H9 (cell line): Measurements from ENCODE around the gene CHCHD3. TPM values are rescaled to one million over a fixed set of nuclear protein-coding genes. Genes with fewer than 3 reads are reported as not detected.
"Not testable (repeated sequence)": the region's sequence is repeated elsewhere in the genome, so short reads cannot be mapped to it uniquely, and the experiment has no call there.

Experiments used
- DNase-seq: peaks from one replicate; pipeline ENCODE4 v3.0.0-alpha.2; 2017
- H2AFZ ChIP-seq: one replicate; pipeline ENCODE4 v1.6.1; 2013; ENCODE audit warnings: mild to moderate bottlenecking, low read length, control low read depth, moderate library complexity
- H2AK5ac ChIP-seq: 2 replicates; pipeline ENCODE4 v1.6.1; 2013; ENCODE audit warnings: low read length, control low read depth, mixed read lengths; ENCODE audit not compliant: insufficient read length
- H2BK120ac ChIP-seq: one replicate; pipeline ENCODE4 v1.6.1; 2013; ENCODE audit warnings: low read depth, mild to moderate bottlenecking, low read length, control low read depth, inconsistent platforms; ENCODE audit not compliant: poor library complexity, severe bottlenecking
- H2BK12ac ChIP-seq: 2 replicates; pipeline ENCODE4 v1.6.1; 2013; ENCODE audit warnings: low read length, control low read depth, mixed read lengths, low read depth; ENCODE audit not compliant: insufficient read length
- H2BK15ac ChIP-seq: 2 replicates; pipeline ENCODE4 v1.6.1; 2013; ENCODE audit warnings: low read depth, low read length, control low read depth
- H2BK20ac ChIP-seq: one replicate; pipeline ENCODE4 v1.6.1; 2013; ENCODE audit warnings: low read depth, mild to moderate bottlenecking, low read length, control low read depth, inconsistent platforms; ENCODE audit not compliant: poor library complexity, severe bottlenecking
- H2BK5ac ChIP-seq: 2 replicates; pipeline ENCODE4 v1.6.1; 2013; ENCODE audit warnings: low read length, control low read depth, mixed read lengths; ENCODE audit not compliant: insufficient read length
- H3K14ac ChIP-seq: 2 replicates; pipeline ENCODE4 v1.6.1; 2013; ENCODE audit warnings: low read length, control low read depth; ENCODE audit not compliant: insufficient read depth
- H3K18ac ChIP-seq: 2 replicates; pipeline ENCODE4 v1.6.1; 2013; ENCODE audit warnings: low read depth, mild to moderate bottlenecking, mixed read lengths, low read length, control low read depth; ENCODE audit not compliant: insufficient read length
- H3K23ac ChIP-seq: 2 replicates; pipeline ENCODE4 v1.6.1; 2013; ENCODE audit warnings: low read length, control low read depth, mixed read lengths, low read depth; ENCODE audit not compliant: insufficient read length
- H3K23me2 ChIP-seq: 2 replicates; pipeline ENCODE4 v1.6.1; 2013; ENCODE audit warnings: low read depth, mild to moderate bottlenecking, mixed read lengths, low read length, control low read depth; ENCODE audit not compliant: insufficient read length, poor library complexity, severe bottlenecking
- H3K27ac ChIP-seq: 2 replicates; pipeline ENCODE4 v1.5.1; 2013; ENCODE audit warnings: low read length, control low read depth, mixed read lengths, low read depth; ENCODE audit not compliant: insufficient read length
- H3K27me3 ChIP-seq: 2 replicates; pipeline ENCODE4 v1.6.1; 2013; ENCODE audit warnings: low read length, control low read depth, inconsistent platforms; ENCODE audit not compliant: insufficient read depth
- H3K4ac ChIP-seq: 2 replicates; pipeline ENCODE4 v1.6.1; 2013; ENCODE audit warnings: low read depth, mild to moderate bottlenecking, control low read depth, inconsistent platforms, low read length, moderate library complexity
- H3K4me1 ChIP-seq: 2 replicates; pipeline ENCODE4 v1.6.1; 2013; ENCODE audit warnings: low read length, control low read depth, inconsistent platforms; ENCODE audit not compliant: insufficient read depth
- H3K4me2 ChIP-seq: 2 replicates; pipeline ENCODE4 v1.6.1; 2013; ENCODE audit warnings: low read length, control low read depth, mixed read lengths; ENCODE audit not compliant: insufficient read length, insufficient read depth
- H3K56ac ChIP-seq: 2 replicates; pipeline ENCODE4 v1.6.1; 2013; ENCODE audit warnings: low read depth, mild to moderate bottlenecking, mixed read lengths, low read length, control low read depth; ENCODE audit not compliant: insufficient read length
- H3K79me1 ChIP-seq: 2 replicates; pipeline ENCODE4 v1.6.1; 2013; ENCODE audit warnings: low read depth, mild to moderate bottlenecking, moderate library complexity, low read length, control low read depth, inconsistent platforms; ENCODE audit not compliant: insufficient read depth, poor library complexity, severe bottlenecking
- H3K79me2 ChIP-seq: 2 replicates; pipeline ENCODE4 v1.6.1; 2013; ENCODE audit warnings: low read length, control low read depth, inconsistent platforms; ENCODE audit not compliant: insufficient read depth
- H3K9ac ChIP-seq: 2 replicates; pipeline ENCODE4 v1.6.1; 2013; ENCODE audit warnings: low read length, control low read depth, mixed read lengths; ENCODE audit not compliant: insufficient read length; ENCODE audit errors: extremely low read depth
- H3K9me3 ChIP-seq: one replicate; pipeline ENCODE4 v1.6.1; 2013; ENCODE audit warnings: low read depth, low read length, inconsistent platforms; ENCODE audit not compliant: control insufficient read depth
- H3T11ph ChIP-seq: one replicate; pipeline ENCODE4 v1.6.1; 2013; ENCODE audit warnings: mild to moderate bottlenecking, low read length, control low read depth, inconsistent platforms
- H4K20me1 ChIP-seq: one replicate; pipeline ENCODE4 v1.6.1; 2013; ENCODE audit not compliant: control insufficient read depth, insufficient read length, insufficient read depth
- H4K5ac ChIP-seq: 2 replicates; pipeline ENCODE4 v1.6.1; 2013; ENCODE audit warnings: low read depth, mild to moderate bottlenecking, mixed read lengths, low read length, control low read depth; ENCODE audit not compliant: insufficient read length
- H4K8ac ChIP-seq: replicated peaks from 2 replicates; pipeline ENCODE4 v1.6.1; 2013; ENCODE audit warnings: low read length, control low read depth, mixed read lengths, low read depth; ENCODE audit not compliant: insufficient read length
- H4K91ac ChIP-seq: 2 replicates; pipeline ENCODE4 v1.6.1; 2013; ENCODE audit warnings: low read depth, mild to moderate bottlenecking, moderate library complexity, mixed read lengths, low read length, control low read depth; ENCODE audit not compliant: insufficient read length
- H3K27ac Mint-ChIP-seq, 3 experiments: 2 replicates in 2 of 3; 3 replicates in 1 of 3; pipeline ENCODE4 v1.8.0; 2020 to 2021; ENCODE audit warnings: mixed read lengths in 3 of 3, mild to moderate bottlenecking in 1 of 3, moderate library complexity in 1 of 3
- H3K27me3 Mint-ChIP-seq: 2 replicates; pipeline ENCODE4 v1.8.0; 2021; ENCODE audit warnings: low read depth, mild to moderate bottlenecking, moderate library complexity, mixed read lengths
- H3K36me3 Mint-ChIP-seq, 3 experiments: 2 replicates in 2 of 3; 3 replicates in 1 of 3; pipeline ENCODE4 v1.8.0; 2020 to 2021; ENCODE audit warnings: low read depth in 3 of 3, mixed read lengths in 3 of 3; ENCODE audit not compliant: insufficient read depth in 1 of 3
- H3K4me1 Mint-ChIP-seq, 2 experiments: 2 replicates each; pipeline ENCODE4 v1.8.0; 2020; ENCODE audit warnings: mixed read lengths in 2 of 2
- H3K4me3 Mint-ChIP-seq, 2 experiments: 2 replicates in 1 of 2; 3 replicates in 1 of 2; pipeline ENCODE4 v1.8.0; 2020 to 2021; ENCODE audit warnings: mild to moderate bottlenecking in 2 of 2, mixed read lengths in 2 of 2, moderate library complexity in 1 of 2
- H3K9me3 Mint-ChIP-seq, 2 experiments: 2 replicates in 1 of 2; 3 replicates in 1 of 2; pipeline ENCODE4 v1.8.0; 2020; ENCODE audit warnings: mild to moderate bottlenecking in 2 of 2, mixed read lengths in 2 of 2, moderate library complexity in 1 of 2
- WGBS: extraction: QIAGEN DNeasy Blood & Tissue Kit; methylation state at CpG from one replicate; pipeline ENCODE4 v1.1.7; 2013; ENCODE audit warnings: missing lambda C conversion rate, low lambda C conversion rate, mixed read lengths; ENCODE audit not compliant: insufficient read length; ENCODE audit errors: extremely low coverage; 5-methylcytosine and 5-hydroxymethylcytosine counted together
- total RNA-seq: library from RNA; stranded (reverse); gene quantifications from 2 replicates; pipeline ENCODE4 v1.2.1, GENCODE V29; 2021
- TF ChIP-seq, protein P1 (sequence below): fragments of 200-600 bp; sonication (generic); conservative IDR thresholded peaks from 3 replicates; pipeline ENCODE4 v1.8.0; 2021; ENCODE audit warnings: antibody characterized with exemption, mild to moderate bottlenecking

CHCHD3 gene
- total RNA-seq, 1 experiment from 2014 or later: 104 TPM

GRCh38 chr7:132969520-132969919, 112.4 kb downstream of the CHCHD3 start:
- Histone ChIP-seq H2BK120ac (no peak overlapping the region), H4K91ac (no peak overlapping the region), H3K79me2 (peaks cover 9% of the 10 kb centered on the region; the same call in 1 of the 2 replicates), H4K8ac (no peak overlapping the region), H4K20me1 (no peaks in the 10 kb centered on the region), H2BK20ac (no peak overlapping the region), H3K9ac (no peak overlapping the region), H3K9me3 (no peaks in the 10 kb centered on the region), H2BK12ac (no peak overlapping the region), H3K4ac (no peak overlapping the region), H2AFZ (no peak overlapping the region), H2AK5ac (no peak overlapping the region), H3K79me1 (no peaks in the 10 kb centered on the region), H3K56ac (no peak overlapping the region), H3K23ac (no peak overlapping the region), H3K4me2 (no peak overlapping the region), H3K27ac (no peak overlapping the region), H3K27me3 (no peaks in the 10 kb centered on the region), H4K5ac (no peak overlapping the region), H2BK15ac (no peak overlapping the region), H3K14ac (no peak overlapping the region), H3K4me1 (peaks cover 2% of the 10 kb centered on the region; the same call in 1 of the 2 replicates), H3K23me2 (no peaks in the 10 kb centered on the region), H2BK5ac (no peak overlapping the region), H3T11ph (no peak overlapping the region), H3K18ac (no peak overlapping the region)
- H3K27ac Mint-ChIP-seq: peak overlapping the region; percentile 47 to 95 (median 62); a peak in 4 of 7 replicates
- H3K36me3 Mint-ChIP-seq: peaks cover 2 to 17% (median 12%) of the 10 kb centered on the region in 3 experiments; a peak in 5 of 7 replicates
- peaks cover 24 to 26% of the 10 kb centered on the region in 2 experiments for H3K4me1 Mint-ChIP-seq
- H3K27me3 Mint-ChIP-seq: no peaks in the 10 kb centered on the region
- H3K9me3 Mint-ChIP-seq: no peaks in the 10 kb centered on the region
- H3K4me3 Mint-ChIP-seq: no peak overlapping the region
- DNase-seq: no peak
- WGBS: no CpG with 5 or more reads among the region's 1 CpG
- TF ChIP-seq, protein P1, sequence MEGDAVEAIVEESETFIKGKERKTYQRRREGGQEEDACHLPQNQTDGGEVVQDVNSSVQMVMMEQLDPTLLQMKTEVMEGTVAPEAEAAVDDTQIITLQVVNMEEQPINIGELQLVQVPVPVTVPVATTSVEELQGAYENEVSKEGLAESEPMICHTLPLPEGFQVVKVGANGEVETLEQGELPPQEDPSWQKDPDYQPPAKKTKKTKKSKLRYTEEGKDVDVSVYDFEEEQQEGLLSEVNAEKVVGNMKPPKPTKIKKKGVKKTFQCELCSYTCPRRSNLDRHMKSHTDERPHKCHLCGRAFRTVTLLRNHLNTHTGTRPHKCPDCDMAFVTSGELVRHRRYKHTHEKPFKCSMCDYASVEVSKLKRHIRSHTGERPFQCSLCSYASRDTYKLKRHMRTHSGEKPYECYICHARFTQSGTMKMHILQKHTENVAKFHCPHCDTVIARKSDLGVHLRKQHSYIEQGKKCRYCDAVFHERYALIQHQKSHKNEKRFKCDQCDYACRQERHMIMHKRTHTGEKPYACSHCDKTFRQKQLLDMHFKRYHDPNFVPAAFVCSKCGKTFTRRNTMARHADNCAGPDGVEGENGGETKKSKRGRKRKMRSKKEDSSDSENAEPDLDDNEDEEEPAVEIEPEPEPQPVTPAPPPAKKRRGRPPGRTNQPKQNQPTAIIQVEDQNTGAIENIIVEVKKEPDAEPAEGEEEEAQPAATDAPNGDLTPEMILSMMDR: no peak

DNA sequence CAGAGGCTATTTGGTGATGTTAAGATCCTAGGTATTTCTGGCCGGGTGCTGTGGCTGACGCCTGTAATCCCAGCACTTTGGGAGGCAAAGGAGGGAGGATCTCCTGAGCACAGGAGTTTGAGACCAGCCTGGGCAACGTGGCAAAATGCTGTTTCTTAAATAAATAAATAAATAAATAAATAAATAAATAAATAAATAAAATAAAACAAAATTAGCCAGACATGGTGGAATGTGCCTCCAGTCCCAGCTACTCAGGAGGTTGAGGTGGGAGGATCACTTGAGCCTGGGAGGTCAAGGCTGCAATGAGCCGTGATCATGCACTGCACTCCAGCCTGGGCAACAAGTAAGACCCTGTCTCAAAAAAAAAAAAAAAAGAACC, 114.4 kb downstream of the CHCHD3 start:
- not testable (repeated sequence) for H3K4me2 ChIP-seq, H2BK120ac ChIP-seq, H3K9me3 Mint-ChIP-seq, H3K4ac ChIP-seq, H3K4me3 Mint-ChIP-seq, H2AFZ ChIP-seq, H3K4me1 ChIP-seq, H3K14ac ChIP-seq, H3K36me3 Mint-ChIP-seq, H2BK15ac ChIP-seq, H3K56ac ChIP-seq, H4K20me1 ChIP-seq, H3K79me1 ChIP-seq, H3K79me2 ChIP-seq, H3K23me2 ChIP-seq, H2BK20ac ChIP-seq, H2BK5ac ChIP-seq, H2AK5ac ChIP-seq, H4K91ac ChIP-seq, H3K27me3 ChIP-seq, H3K27me3 Mint-ChIP-seq, H3K9ac ChIP-seq, H3K9me3 ChIP-seq, H2BK12ac ChIP-seq, H3K27ac ChIP-seq, H4K8ac ChIP-seq, H4K5ac ChIP-seq, H3K23ac ChIP-seq, DNase-seq, H3K18ac ChIP-seq, H3T11ph ChIP-seq
- H3K27ac Mint-ChIP-seq: peak overlapping the region in 1 of 3 experiments; percentile 4; a peak in 1 of 7 replicates
- H3K4me1 Mint-ChIP-seq: peaks cover 24 to 28% of the 10 kb centered on the region in 2 experiments
- WGBS: no CpG with 5 or more reads among the region's 4 CpGs
